HL-60 (cell line): ENCODE data around the gene CLPTM1.
"Not testable (repeated sequence)": the region's sequence is repeated elsewhere in the genome, so short reads cannot be mapped to it uniquely, and the experiment has no call there.

ENCODE experiments used
- DNase-seq, 2 experiments: peaks; one replicate each; pipeline ENCODE4 v3.0.0-alpha.2; 2010 to 2020; ENCODE audit warnings: low read depth in 1 of 2, low spot score in 1 of 2
- H3K27ac ChIP-seq: fragments of 250-450 bp; sonication (Bioruptor Pico); replicated peaks from 2 replicates; pipeline ENCODE4 v1.5.1; 2020; ENCODE audit warnings: mild to moderate bottlenecking, moderate library complexity
- H3K27me3 ChIP-seq: fragments of 250-450 bp; sonication (Bioruptor Pico); 2 replicates; pipeline ENCODE4 v1.5.1; 2021; ENCODE audit warnings: mild to moderate bottlenecking, moderate library complexity; ENCODE audit not compliant: insufficient read depth, poor library complexity, severe bottlenecking
- H3K4me3 ChIP-seq: replicated peaks from 2 replicates; pipeline ENCODE4 v1.5.1; 2011; ENCODE audit warnings: mild to moderate bottlenecking, control low read depth, low read length; ENCODE audit not compliant: insufficient read depth
- CTCF ChIP-seq: IDR thresholded peaks from one replicate; pipeline ENCODE4 v1.5.1; 2011; ENCODE audit warnings: low read length, control low read depth, inconsistent platforms; ENCODE audit not compliant: insufficient read depth
- GABPA ChIP-seq: IDR thresholded peaks from 2 replicates; pipeline ENCODE4 v1.6.1; 2012; ENCODE audit warnings: low read depth
- POLR2AphosphoS5 ChIP-seq: IDR thresholded peaks from 2 replicates; pipeline ENCODE4 v1.6.1; 2012; ENCODE audit warnings: low read depth
- REST ChIP-seq: IDR thresholded peaks from 2 replicates; pipeline ENCODE4 v1.6.1; 2012; ENCODE audit warnings: low read depth; ENCODE audit not compliant: insufficient replicate concordance
- SPI1 ChIP-seq: IDR thresholded peaks from 2 replicates; pipeline ENCODE4 v1.6.1; 2012; ENCODE audit warnings: low read depth, mild to moderate bottlenecking, borderline replicate concordance

Gene CLPTM1

GRCh38 chr19:44998025-44998424 lies 42.8 kb downstream of the CLPTM1 start:
- no peak overlapping the region for H3K4me3 ChIP-seq
- TF ChIP-seq POLR2AphosphoS5: no peak
- TF ChIP-seq REST: no peak
- no peak for TF ChIP-seq GABPA
- no peak for TF ChIP-seq SPI1
- TF ChIP-seq CTCF: no peak
- H3K27me3 ChIP-seq: no peaks in the 10 kb centered on the region
- no peak overlapping the region for H3K27ac ChIP-seq
- no peak for DNase-seq

- H3K27me3 ChIP-seq, H3K27ac ChIP-seq, H3K4me3 ChIP-seq, DNase-seq: not testable (repeated sequence)
Observed at GRCh38 chr19:44999131-44999925, 44.1 kb downstream of the CLPTM1 start.

GRCh38 chr19:45000665-45001064 lies 45.5 kb downstream of the CLPTM1 start:
- not testable (repeated sequence) for H3K27ac ChIP-seq, DNase-seq
- peak overlapping the region; percentile 74 for H3K4me3 ChIP-seq

GRCh38 chr19:45001087-45001739 lies 46.0 kb downstream of the CLPTM1 start, which contains the start of gene RELB:
Gene RELB, plus strand, starts transcription at chr19:45001464. Its CDS starts 116 bp downstream, at chr19:45001580.
- peak within 1 kb of the TSS; percentile 74 for H3K4me3 ChIP-seq
- H3K27ac ChIP-seq: peak within 1 kb of the TSS; percentile 88
- peak; percentile 72 to 89 for DNase-seq
- TF ChIP-seq GABPA (no peak), POLR2AphosphoS5 (no peak), SPI1 (no peak), CTCF (no peak), REST (no peak)
- no peaks in the 10 kb centered on the region for H3K27me3 ChIP-seq

More at GRCh38 chr19:45000665-45001064, 45.5 kb downstream of the CLPTM1 start:
- not testable (repeated sequence) for H3K27me3 ChIP-seq
